ENCODE measurements around the gene RRBP1.
A peak's percentile ranks its signal among the peaks of the same experiment; 100 is the strongest.
"Not testable (repeated sequence)": the region's sequence is repeated elsewhere in the genome, so short reads cannot be mapped to it uniquely, and the experiment has no call there.

The RRBP1 gene

DNA sequence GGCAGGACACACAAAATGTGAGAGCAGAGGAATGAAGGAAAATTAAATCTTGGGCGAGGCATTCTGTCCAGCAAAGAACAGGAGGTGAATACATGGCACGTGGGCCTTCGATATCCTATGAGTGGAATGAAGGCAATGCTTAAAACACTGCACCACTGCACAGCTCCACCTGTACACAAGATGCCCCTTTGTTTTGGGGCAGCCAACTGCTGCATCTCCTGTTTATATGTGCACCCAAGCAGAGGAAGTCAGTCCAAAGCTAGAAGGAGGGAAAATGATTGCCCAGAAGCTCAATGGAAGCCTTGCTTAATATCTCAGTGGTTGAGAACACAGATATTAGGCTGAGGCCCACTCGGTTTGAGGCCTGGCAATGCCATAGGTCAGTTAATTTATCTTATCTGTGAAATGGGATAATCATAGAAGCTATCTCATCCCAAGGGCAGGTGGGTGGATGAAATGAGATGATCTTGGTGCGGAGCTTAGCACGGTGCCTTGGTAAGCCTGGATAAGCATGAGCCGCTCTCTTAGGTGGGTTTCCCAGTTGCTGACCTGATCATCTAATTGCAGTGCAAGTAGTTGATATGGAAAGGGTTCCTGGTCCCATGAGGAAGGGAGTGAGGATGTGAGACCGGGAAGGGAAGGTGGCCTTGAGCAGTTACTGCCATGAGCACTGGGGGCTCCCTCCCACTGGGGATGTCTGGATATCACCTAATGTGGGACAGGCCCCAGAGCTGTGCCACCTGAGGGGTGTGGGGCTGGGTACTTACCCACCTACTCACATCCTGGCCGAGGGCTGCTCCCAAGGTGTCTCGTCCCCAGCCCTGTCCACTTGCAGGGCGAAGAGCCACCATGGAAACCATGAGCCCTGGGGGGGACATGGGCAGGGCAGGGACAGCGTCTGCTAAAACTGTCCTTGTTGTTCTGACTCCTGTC is 27.6 kb upstream of the RRBP1 start:
- DNase-seq: no peak

DNA sequence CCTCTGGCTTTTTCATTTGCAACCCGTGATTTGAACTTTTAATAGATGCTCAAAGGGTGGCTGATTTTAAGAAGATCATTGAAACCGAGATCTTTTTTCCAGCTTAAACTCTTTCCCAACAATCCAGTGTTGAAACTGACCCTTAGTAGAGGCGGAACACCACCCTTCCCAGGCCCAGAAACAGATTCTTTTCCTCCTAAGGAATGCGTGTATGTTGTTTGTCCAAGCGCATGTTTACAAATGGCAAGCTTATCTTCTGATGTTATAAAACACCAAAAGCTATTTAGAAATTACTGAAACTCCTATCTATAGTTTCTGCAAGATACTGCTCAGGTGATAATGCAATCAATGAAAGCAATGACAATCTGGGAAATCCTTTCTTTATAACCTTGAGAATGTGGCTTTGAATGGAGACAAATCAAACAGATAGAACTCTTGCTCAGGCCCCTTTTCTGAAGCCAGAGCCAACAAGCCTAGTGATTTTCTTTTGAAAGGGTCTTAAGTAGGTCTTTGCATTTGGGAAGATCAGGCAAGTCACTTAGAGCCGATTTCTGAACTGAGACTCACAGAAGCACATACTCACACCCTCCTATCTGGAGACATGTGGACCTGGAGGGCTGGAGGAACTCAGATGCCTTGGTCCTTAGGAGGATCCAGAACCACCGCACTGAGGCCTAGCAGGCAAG is 26.8 kb upstream of the RRBP1 start:
- no peak for DNase-seq

DNA sequence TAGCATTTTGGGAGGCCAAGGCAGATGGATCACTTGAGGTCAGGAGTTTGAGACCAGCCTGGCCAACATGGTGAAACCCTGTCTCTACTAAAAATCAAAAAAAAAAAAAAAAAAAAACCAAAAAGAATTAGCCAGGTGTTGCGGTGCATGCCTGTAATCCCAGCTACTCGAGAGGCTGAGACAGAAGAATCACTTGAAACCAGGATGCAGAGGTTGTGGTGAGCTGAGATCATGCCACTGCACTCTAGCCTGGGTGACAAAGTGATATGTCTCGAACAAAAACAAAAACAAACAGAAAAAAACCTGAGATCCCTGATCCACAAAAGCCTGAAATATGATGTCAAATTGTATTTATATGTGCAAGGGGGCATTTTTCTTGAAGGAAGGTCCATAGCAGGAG is 25.9 kb upstream of the RRBP1 start:
- DNase-seq: not testable (repeated sequence)

DNA sequence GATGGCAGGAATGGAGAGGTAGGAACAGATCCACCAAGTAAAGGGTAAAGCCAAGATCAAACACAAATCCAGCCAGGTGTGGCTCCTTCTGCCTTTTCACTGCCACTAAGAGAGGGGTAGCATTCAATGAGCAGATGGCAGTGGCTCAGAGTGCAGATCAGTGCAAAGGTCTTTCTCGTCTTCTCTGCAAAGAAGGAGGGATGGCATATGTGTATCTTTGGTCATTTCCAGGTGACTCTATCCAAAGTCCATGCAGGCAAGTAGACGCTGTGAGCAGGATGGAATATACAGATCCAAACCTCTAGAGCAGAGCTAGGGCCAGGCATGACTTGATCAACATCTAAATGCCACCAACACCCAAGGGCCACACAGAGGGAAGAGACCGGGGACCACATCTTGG is 24.6 kb upstream of the RRBP1 start:
- DNase-seq: no peak

DNA sequence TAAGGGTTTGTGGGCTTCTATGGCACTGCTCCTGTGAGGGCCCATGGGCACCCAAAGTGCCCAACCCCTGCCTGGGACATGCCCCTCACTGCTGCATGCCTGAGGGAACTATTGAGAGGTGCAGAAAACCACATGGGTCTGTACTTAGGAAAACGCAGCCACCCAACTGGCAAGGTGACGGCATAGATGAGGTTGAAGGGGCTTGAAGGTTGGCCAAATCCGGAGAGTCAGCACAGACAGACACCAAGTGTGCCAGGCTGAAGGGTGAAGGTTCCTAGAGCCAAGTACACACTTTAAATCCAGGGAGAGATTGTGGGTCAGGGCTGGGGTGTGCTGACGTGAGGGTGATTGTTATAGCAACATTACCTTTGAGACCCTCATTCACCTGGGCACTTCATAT is 23.9 kb upstream of the RRBP1 start:
- DNase-seq: no peak

DNA sequence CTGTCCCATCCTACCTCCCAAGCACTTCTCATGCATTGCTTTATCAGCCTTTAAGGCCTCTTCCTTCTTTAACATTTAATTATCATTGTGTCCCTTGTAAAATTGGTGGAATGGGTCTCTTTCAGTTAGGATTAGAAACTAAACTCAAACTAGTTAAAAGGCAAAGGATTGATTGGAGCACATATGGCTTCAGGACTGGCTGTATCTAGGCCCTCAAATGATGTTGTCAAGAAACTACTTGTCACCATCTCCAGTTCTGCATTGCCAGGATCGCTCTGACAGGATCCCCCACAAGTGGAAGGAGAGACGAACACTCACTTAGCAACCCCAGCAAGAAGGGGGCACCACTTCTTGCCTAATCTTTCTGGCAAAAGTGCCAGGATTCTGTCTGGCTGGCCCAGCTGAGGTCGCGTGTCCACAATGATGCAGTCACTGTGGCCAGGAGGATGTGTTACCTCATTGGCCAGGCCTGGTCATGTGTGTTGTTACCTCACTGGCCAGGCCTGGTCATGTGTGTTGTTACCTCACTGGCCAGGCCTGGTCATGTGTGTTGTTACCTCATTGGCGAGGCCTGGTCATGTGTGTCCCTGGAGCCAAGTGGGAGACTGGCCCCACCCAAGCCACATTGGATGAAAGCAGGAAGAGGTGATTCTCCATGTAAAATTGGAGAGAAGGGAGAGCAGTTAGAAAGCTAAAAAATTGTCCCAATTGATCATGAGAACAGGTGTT is 22.7 kb upstream of the RRBP1 start:
- DNase-seq: no peak

DNA sequence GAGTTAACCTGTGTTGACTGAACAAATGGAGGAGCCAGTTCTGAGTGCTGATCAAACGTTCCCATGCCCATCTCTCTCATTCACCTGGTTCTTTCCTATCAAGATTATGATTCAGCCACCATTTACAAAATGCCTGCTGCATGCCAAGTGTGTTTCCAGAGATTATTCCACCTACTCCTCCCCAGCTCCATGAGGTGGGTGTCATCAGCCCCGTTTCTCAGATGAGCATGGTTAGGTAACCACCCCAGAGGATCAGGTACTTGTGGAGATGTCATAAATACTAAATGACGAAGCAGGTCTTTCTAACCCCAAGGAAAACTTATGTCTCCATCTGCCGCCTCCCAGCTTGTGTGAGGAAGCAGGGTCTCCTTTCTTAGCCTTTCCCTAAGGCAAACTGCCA is 19.8 kb upstream of the RRBP1 start:
- no peak for DNase-seq

DNA sequence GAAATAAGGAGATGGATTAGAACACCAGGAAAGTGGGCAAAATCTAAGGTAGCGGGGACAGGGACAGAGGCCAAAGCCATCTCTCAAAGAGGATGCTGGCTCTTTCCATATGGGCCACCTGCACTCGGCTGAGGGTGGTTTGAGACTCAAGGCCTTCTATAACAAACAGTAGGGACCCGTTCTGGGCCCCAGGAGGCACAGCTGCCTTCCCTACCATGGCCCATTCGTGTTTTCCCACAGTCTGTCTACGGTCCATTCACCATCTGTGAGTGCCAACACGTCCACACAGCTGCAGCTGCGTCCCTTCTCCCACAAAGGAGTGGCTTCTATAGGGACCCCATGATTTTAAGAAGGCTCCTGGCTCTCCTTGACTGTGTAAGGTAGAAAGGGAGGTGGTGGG is 18.6 kb upstream of the RRBP1 start:
- DNase-seq: no peak

DNA sequence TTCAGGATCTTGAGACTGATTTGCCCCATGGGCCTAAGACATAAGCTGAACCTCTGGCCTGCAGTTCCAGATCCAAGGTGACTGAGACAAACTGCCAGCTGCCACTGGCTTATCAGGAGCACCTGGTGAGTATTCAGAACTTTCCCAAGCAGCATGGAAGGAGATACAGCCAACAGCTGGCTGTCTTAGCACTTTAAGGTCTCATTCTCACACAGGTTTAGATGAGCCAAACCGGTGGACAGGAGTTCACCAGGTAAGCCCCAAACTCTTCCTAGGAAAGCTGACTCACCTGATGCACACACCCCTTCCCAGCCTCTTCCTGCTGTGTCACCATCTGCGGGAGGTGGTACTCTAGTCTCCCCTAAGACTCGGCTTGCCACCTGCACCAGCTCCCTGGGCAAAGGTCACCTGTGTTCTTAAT is 17.9 kb upstream of the RRBP1 start, which contains the start of gene BANF2:
Gene BANF2 (plus strand): TSS at position 36 of the 421 bp plus-strand sequence. CDS start 25,060 bp downstream, outside the sequence.
- no peak for DNase-seq

DNA sequence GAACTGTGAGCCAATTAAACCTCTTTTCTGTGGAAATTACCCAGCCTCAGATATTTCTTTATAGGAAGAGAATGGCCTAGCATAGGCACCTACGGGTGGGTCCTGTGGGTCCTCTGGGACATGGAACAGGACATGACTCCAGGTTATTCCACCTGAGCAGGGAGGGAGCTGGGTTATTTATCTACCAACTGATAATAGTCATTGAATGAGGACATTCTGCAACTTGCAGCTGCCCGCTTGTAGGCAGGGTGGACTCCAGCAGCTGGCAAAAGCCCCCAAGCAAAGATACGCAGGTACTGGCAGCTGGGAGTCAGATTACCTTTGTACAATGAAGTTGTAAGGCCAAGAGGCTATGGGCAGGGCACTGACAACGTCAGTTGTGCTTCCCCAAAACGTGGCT is 16.3 kb upstream of the RRBP1 start:
- peak; percentile 15 for DNase-seq

DNA sequence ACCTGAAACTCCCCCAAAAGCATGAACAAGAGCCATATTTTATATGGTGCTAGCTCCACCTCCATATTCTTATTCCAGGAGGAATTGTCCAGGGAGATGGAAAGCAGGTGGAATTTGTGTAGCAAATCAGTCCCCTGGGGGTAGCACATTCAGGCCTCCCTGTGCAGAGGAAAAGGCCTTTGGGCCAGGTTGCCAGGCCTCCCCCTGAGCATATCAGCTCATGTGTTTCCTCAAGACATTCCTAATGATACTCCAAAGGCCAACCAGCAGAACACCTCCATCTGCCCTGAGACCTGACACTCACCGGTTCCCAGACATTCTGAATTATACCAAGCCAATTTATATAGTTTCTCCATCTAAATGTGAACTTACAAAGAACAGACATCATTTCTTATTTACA is 15.1 kb upstream of the RRBP1 start:
- no peak for DNase-seq

DNA sequence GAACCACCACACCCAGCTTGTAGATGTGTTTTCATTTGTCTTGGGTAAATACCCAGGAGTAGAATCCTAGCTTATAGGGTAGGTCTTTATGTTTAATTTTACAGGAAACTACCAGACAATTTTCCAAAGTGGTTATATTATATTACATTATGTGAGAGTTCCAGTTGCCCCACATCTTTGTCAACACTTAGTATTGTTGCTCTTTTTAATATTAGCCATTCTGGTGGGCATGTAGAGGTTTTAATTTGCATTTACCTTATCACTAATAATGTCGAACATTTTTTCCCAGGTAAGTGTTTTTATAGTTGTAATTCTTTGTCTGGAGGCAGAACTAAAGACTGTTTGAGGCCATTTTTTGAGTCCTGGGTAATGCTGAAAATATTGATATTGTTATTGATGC is 14.2 kb upstream of the RRBP1 start:
- no peak for DNase-seq

DNA sequence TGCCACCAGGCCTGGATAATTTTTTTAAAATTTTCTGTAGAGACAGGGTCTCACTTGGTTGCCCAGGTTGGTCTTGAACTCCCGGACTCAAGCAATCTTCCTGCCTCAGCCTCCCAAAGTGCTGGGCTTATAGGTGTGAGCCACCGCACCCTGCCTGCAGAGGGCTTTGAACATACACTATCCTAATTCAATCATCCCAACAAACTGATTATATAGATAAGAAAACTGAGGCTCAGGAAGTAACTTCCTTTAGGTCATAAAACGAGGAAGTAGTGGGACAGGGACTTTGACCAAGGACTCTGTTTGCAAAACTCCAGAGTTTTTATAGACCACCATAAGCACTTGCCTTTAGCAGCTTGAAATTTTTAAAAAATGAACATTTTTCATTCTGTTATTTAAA is 12.7 kb upstream of the RRBP1 start:
- DNase-seq: no peak

DNA sequence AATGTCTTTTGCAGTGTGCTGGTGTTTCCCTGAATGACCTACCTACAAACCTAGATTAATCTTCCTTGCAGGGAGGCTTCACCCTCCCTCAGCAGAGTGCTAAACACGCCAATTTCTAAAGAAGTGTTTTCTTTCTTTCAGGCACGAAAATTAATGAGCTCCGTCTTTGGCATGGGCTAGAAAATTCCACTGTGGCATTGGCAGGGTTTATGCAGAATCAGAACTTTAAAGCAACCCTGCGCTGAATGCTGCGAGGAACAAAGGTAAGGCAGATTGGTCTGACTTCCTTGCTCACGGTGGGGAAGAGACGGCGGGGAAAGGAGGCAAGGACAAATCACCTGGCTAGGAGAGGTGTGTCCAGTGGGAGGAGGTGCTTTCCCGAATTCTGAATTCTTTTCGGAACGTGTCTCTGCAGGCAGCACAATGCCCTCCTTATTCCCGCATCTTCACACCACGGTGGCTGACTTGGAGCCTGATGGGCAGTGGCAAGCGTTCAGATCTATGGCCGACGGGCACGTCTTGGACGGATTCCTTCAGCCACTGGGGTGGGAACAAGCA is 11.5 kb upstream of the RRBP1 start:
- no peak for DNase-seq

DNA sequence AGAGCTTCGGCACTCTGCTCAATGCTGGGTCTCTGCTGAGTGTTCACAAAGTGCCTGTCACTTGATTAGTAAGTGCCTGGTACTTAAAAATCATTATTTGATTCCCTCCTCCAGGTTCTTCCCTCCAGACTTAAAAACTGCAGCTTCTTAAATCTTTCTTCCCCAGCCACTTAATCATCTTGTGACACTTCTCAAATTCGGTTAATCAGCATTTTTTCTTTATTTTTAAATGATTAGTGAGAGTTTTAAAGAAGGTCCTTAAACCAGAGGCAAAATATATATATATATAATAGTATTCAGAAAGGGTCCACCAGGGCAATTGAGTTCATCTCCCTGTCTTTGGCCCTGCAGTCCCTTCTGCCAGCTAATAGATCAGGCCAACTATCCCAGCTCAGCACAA is 9.7 kb upstream of the RRBP1 start:
- no peak for DNase-seq

DNA sequence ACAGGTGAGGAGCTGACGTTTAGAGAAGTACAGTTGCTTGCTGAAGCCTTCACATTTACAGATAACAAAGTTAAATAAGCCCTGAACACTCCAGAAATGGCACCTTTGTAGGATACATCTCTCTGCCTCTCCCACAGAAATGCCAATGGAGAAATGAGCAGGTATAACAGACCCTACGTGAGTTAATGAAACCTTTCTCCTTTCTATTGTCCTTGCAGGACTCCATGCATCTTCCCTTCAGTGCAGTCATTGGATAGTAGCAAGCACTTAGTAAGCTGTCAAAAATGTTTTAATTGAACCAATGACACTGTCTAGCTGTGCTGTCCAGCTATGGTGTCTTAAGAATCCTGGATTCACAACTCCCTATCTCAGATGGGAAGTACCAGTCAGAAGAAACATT is 8.1 kb upstream of the RRBP1 start:
- DNase-seq: no peak

DNA sequence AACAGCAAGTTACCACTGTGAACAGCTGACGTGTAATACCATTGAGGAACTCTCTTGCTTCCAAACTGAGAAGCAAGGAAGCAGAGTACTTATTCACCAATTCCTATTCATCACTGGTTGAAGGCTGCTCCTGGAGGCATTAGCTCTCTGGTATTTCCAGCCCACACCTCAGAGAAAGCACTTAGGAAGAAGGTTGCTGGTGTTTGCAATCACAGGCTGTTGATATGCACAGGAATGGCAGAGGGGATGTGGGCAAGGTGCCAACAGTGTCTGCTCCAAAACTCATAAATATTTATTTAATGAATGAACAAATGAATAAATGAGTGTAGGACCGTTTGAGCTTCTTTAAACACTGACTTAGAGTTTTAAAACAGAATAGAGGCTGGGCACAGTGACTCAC is 6.9 kb upstream of the RRBP1 start:
- DNase-seq: no peak

DNA sequence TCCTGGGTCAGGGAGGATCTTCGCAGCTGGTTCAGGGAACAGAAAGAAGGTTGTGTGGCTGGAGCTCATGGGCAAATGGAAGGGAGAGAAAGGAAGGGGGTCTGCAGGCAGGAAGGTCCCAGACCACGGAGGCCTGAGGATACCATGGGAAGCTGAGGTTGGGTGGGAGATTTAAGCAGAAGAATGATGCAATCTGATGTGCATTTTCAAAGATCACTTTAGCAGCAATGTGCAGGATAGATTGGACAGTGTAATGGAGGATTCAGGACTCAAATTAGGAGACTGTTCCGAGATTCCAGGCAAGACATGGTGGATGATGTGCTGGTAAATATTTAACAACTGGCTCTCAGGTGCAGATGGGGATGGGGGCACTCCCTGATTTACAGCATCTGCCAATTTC is 5.8 kb upstream of the RRBP1 start:
- no peak for DNase-seq

DNA sequence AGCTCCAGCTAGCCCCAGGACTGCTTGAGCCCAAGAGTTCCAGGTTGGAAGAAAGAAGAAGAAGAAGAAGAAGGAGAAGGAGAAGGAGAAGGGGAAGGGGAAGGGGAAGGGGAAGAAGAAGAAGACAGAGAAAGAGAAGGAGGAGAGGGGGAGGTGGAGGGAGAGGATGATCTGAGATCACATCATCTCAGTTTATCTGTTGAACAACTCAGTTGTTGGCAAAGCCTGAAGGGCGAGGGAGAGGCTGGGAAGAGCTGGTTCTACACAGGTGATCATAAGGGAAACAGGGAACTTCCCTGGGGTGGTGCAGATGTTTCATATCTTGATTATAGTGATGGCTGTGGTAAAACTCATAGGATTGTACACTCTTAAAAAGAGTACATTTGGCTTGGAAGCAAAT is 3.1 kb upstream of the RRBP1 start:
- no peak for DNase-seq

DNA sequence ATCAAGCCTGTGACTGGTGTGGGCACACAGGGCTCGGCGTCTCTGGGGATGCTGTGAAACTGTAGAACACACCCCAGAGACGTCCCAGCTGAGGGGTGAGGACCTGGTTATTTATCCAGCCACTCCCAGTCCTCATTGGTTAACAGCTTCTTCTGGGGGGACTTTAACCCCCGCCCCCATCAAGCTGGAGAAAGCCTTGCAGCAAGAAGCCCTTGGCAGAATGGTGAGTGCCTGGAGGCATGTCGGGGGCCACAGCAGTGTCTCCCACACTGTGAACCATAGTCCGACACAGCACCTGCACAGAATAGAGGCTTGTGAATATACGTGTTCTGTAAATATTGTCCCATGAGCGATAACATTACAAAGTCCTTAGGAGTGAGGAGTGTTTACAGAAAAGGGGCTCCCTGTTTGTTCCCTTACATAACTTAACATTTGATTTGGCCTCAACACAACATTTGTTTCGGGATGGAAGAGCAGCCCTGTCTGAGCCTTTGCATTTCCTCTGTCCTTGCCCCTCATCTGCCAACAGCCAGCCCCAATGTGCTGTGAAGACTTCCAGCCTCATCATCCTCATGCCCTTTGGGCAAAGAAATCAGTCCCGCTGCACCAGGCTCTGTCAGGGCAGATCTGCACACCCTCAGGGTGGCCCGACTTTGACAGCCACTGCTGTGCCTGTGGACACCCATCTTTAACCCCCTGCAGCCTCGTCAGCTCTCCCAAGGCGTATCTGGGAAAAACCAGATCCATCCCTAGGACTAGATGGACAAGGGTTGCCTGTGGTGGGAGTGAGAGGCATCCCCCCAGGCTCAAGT is 2.2 kb upstream of the RRBP1 start:
- peak; percentile 21 for DNase-seq

DNA sequence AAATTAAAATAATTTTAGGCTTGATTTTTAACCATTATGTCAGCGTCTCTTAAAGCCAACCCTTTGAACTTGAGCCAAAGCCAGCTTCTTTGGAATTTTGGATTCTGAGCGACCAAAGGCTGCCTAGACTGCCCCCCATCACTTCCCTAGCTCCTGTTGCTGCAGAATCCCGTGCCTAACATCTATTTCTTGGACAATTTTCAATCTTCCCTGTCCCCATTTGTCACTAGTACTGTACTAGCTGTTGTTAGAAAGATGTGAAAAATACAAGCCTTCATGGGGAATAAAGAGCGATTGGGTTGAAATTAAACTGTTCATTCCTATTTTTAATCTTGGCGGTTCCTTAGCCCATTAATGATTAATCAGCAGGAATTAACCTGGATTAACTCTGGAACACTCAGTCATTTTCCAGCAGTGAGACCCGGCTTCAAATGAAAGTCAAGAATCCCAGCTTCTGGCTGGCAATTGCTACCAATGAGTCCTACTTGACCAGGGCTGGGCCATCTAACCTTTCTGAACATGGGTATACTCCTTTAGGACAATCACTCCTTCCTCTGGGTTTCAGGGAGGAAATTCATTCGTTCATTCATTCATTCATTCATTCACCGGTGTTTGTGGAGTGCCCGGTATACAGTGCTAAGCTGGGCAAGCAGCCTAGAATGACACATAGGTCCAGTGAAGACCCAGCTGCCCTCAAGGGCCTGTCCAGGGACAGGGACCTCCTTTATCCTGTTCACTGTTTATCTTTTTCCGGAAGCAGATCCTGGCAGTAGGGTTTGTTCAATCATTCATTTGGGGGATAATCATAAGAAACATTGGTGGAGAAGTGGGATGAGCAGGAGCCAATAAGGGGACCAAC is 1.4 kb upstream of the RRBP1 start:
- no peak for DNase-seq

DNA sequence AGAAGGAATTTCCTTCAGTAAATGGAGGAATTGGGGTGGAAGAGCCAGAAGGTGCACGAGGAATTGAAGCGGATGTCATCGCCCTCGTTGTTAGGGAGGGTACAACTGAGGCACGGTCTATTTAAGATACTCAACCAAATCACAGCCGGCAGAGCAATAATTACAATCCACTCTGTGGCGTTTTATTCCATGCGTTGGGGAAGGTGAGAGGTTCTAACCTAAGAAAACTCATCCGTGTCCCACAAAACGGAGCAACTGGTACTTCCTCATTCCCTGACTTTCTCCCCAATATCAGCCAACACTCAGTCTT is 802 bp upstream of the RRBP1 start:
- DNase-seq: no peak
